BE2C (cell line): ENCODE data around the gene SAMD15.

ENCODE experiments used
- DNase-seq: peaks from one replicate; pipeline ENCODE4 v3.0.0-alpha.2; 2020
- H3K27me3 ChIP-seq: fragments of 250-450 bp; sonication (Bioruptor Pico); 2 replicates; pipeline ENCODE4 v1.5.1; 2020; ENCODE audit warnings: mild to moderate bottlenecking
- H3K36me3 ChIP-seq: fragments of 250-450 bp; sonication (Bioruptor Pico); 2 replicates; pipeline ENCODE4 v1.5.1; 2020; ENCODE audit warnings: mild to moderate bottlenecking
- H3K4me1 ChIP-seq: fragments of 250-450 bp; sonication (Bioruptor Pico); 2 replicates; pipeline ENCODE4 v1.5.1; 2020
- H3K4me3 ChIP-seq: 2 replicates; pipeline ENCODE4 v1.5.1; 2011; ENCODE audit warnings: low read depth, low read length
- H3K9me3 ChIP-seq: fragments of 250-450 bp; sonication (Bioruptor Pico); 2 replicates; pipeline ENCODE4 v1.5.1; 2020
- TF ChIP-seq, protein P1 (sequence below): IDR thresholded peaks from 2 replicates; pipeline ENCODE4 v1.5.1; 2012; ENCODE audit warnings: mild to moderate bottlenecking, low read depth, low read length

Gene SAMD15

GRCh38 chr14:77369285-77369684 is 7.9 kb upstream of the SAMD15 start:
- no peak overlapping the region for H3K4me3 ChIP-seq
- TF ChIP-seq, protein P1, sequence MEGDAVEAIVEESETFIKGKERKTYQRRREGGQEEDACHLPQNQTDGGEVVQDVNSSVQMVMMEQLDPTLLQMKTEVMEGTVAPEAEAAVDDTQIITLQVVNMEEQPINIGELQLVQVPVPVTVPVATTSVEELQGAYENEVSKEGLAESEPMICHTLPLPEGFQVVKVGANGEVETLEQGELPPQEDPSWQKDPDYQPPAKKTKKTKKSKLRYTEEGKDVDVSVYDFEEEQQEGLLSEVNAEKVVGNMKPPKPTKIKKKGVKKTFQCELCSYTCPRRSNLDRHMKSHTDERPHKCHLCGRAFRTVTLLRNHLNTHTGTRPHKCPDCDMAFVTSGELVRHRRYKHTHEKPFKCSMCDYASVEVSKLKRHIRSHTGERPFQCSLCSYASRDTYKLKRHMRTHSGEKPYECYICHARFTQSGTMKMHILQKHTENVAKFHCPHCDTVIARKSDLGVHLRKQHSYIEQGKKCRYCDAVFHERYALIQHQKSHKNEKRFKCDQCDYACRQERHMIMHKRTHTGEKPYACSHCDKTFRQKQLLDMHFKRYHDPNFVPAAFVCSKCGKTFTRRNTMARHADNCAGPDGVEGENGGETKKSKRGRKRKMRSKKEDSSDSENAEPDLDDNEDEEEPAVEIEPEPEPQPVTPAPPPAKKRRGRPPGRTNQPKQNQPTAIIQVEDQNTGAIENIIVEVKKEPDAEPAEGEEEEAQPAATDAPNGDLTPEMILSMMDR: no peak
- no peaks in the 10 kb centered on the region for H3K4me1 ChIP-seq
- H3K9me3 ChIP-seq: no peaks in the 10 kb centered on the region
- no peaks in the 10 kb centered on the region for H3K27me3 ChIP-seq
- no peaks in the 10 kb centered on the region for H3K36me3 ChIP-seq
- no peak for DNase-seq

DNA sequence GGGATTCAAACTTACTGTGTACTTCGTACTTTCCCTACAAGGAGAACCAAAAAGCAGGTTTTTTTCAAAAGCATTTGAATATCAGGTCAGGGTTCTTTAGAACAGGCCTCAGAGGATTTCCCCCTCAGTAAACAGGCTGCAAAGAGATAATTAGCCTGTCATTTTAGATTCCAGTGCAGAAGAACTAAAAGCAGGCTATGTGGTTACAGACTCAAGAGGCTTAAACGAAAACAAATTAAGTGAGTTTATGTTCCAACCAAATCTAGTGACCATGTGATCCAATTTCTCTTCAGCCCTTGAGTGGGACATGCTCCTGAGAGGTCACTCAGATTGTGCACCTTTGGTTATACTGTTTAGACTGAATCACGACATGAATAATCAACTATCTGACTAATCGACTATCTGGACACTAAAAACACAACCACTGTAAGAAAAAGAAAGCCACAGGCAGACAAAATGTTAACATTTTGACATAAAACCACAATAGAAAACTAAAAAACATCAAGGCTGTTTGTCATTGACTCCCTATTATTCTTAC is 4.8 kb upstream of the SAMD15 start:
- no peaks in the 10 kb centered on the region for H3K9me3 ChIP-seq
- no peaks in the 10 kb centered on the region for H3K27me3 ChIP-seq
- H3K4me3 ChIP-seq: no peak overlapping the region
- TF ChIP-seq, protein P1: no peak
- no peaks in the 10 kb centered on the region for H3K36me3 ChIP-seq
- H3K4me1 ChIP-seq: peaks cover 4% of the 10 kb centered on the region; the same call in 1 of the 2 replicates
- DNase-seq: no peak

GRCh38 chr14:77375164-77375950 is 1.8 kb upstream of the SAMD15 start:
- DNase-seq: no peak
- Histone ChIP-seq H3K27me3 (no peaks in the 10 kb centered on the region), H3K4me1 (peaks cover 4% of the 10 kb centered on the region; the same call in 1 of the 2 replicates), H3K4me3 (peak overlapping the region; percentile 88), H3K36me3 (no peaks in the 10 kb centered on the region), H3K9me3 (no peaks in the 10 kb centered on the region)
- TF ChIP-seq, protein P1: no peak

DNA sequence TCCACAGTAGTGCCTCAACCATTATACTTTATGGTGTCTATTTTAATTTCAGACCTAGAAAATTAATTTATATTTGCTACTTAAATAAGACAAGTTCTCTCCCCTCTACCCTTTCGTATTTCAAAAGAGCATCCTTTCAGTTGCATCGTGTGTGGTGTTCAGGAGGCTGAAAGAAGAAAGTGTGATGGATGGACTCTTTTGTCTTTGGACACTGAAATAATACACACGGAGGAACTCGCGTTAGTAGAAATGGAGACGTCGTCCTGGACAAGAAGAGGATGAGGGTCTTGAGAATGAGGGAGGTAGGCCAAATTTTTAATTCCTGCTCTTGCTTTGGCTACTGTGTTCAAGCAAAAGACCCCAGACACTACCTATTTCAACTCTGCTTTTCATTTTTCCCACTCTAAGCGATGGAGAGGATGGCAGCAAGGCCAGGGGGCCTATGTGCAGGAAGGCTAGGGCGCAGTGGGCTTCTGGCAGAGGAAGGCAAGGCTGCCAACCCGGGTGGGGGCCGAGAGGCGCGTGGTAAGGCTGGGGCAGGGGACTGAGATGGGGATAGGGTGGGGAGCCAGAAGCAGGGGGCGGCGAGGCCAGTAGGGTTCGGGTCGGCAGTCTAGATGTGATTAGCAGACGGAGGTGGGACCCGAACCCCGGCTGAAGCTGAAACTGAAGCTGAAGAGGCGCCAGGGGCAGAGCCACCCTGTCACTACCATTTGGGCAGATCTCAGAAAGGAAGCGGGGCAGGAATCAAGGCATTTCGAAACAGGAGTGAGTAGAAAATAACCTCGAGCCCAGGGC is 1.0 kb upstream of the SAMD15 start:
- peak overlapping the region; percentile 88 for H3K4me3 ChIP-seq
- TF ChIP-seq, protein P1: no peak

GRCh38 chr14:77377502-77377844 is 294 bp downstream of the SAMD15 start:
- DNase-seq: no peak

More for the DNA sequence above, 1.0 kb upstream of the SAMD15 start:
- Histone ChIP-seq H3K4me1 (peaks cover 4% of the 10 kb centered on the region; the same call in 1 of the 2 replicates), H3K36me3 (no peaks in the 10 kb centered on the region), H3K27me3 (no peaks in the 10 kb centered on the region), H3K9me3 (no peaks in the 10 kb centered on the region)
- peak; percentile 32 for DNase-seq

More at GRCh38 chr14:77377502-77377844, 294 bp downstream of the SAMD15 start:
- H3K9me3 ChIP-seq: no peaks in the 10 kb centered on the region
- TF ChIP-seq, protein P1: no peak
- H3K4me1 ChIP-seq: peaks cover 4% of the 10 kb centered on the region; the same call in 1 of the 2 replicates
- H3K36me3 ChIP-seq: no peaks in the 10 kb centered on the region
- peak overlapping the region; percentile 88 for H3K4me3 ChIP-seq
- H3K27me3 ChIP-seq: no peaks in the 10 kb centered on the region
